AG10803 (cell line): Measurements from ENCODE around the gene MYOZ3.

Experiments
- DNase-seq: peaks from one replicate; pipeline ENCODE4 v3.0.0; 2010; ENCODE audit warnings: low read depth
- H3K4me3 ChIP-seq: 2 replicates; pipeline ENCODE4 v1.5.1; 2011; ENCODE audit warnings: mild to moderate bottlenecking, low read length, control low read depth
- CTCF ChIP-seq: conservative IDR thresholded peaks from 2 replicates; pipeline ENCODE4 v1.5.1; 2011; ENCODE audit warnings: mild to moderate bottlenecking, low read length, control low read depth, inconsistent platforms

The MYOZ3 gene

GRCh38 chr5:150639751-150640150, 21.3 kb upstream of the MYOZ3 start:
- H3K4me3 ChIP-seq, result no peak overlapping the region
- DNase-seq, result no peak
- no peak for TF ChIP-seq CTCF

GRCh38 chr5:150640311-150641005, 20.6 kb upstream of the MYOZ3 start, which contains the start of gene SYNPO:
Gene SYNPO, plus strand, starts transcription at chr5:150640660. Its CDS starts 7,616 bp downstream, at chr5:150648276.
- H3K4me3 ChIP-seq, result peak within 1 kb of the TSS; percentile 80
- TF ChIP-seq CTCF, result no peak; the same call in 1 of the 2 replicates
- peak; percentile 93 for DNase-seq

- no peak for TF ChIP-seq CTCF
- peak overlapping the region; percentile 80 for H3K4me3 ChIP-seq
Measured at GRCh38 chr5:150641006-150641570, 20.0 kb upstream of the MYOZ3 start.

GRCh38 chr5:150641824-150642566, 19.1 kb upstream of the MYOZ3 start:
- no peak for DNase-seq
- no peak for TF ChIP-seq CTCF
- peak overlapping the region; percentile 80 for H3K4me3 ChIP-seq

More at GRCh38 chr5:150641006-150641570, 20.0 kb upstream of the MYOZ3 start:
- peak; percentile 65 for DNase-seq

- TF ChIP-seq CTCF, result no peak
- peak overlapping the region; percentile 80 for H3K4me3 ChIP-seq
Measured at GRCh38 chr5:150642567-150642927, 18.5 kb upstream of the MYOZ3 start.

GRCh38 chr5:150642991-150643710, 17.9 kb upstream of the MYOZ3 start:
- DNase-seq, result peak; percentile 47
- TF ChIP-seq CTCF, result no peak
- H3K4me3 ChIP-seq, result peak overlapping the region; percentile 80

More at GRCh38 chr5:150642567-150642927, 18.5 kb upstream of the MYOZ3 start:
- peak; percentile 90 for DNase-seq
